ENCODE results near the gene OSBPL5. TPM values are rescaled to one million over a fixed set of nuclear protein-coding genes. Genes with fewer than 3 reads are reported as not detected.

Gene OSBPL5
- total and polyA plus RNA-seq, 9 of the 15 experiments (the other 6 are each of a cell fraction or from before 2014, with no cell fraction given), result 0.06 to 14.8 (median 3.2) TPM

DNA sequence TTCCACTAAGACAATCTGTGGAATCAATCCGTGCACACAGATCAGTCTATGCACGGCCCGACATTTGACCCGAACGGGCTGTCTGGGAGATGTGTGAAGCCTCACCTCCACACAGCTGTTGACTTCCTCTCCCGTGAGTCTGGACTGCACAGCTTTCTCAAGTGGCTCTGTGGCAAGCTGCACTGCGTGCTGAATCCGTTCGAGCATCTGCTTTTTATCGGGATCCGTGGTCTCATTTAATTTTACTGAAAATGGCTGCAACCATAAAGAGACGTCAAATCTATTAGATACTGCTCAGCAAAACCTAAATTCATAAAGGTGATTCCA, 127.2 kb downstream of the OSBPL5 start:
- BruUV-seq (replicated peaks), result no TSS peak
- Histone ChIP-seq H3K27ac (ENCODE audit: extremely low read depth, low read depth, low read length) (no peak overlapping the region), H3K27me3 (ENCODE audit: control insufficient read depth in 2 of 2, insufficient read depth in 2 of 2, low read length in 2 of 2) (no peaks in the 10 kb centered on the region), H3K4me3 (no peak overlapping the region), H3K36me3 (ENCODE audit: control insufficient read depth, insufficient read depth, low read length) (peaks cover 77% of the 10 kb centered on the region), H3K4me2 (ENCODE audit: insufficient read depth, low read length) (no peak overlapping the region), H3K9me1 (ENCODE audit: control insufficient read depth, insufficient read depth, low read length) (no peaks in the 10 kb centered on the region), H3K4me1 (replicated peaks in 1 of 2; ENCODE audit: control insufficient read depth in 2 of 2, insufficient read depth in 2 of 2, low read length in 2 of 2) (no peaks in the 10 kb centered on the region; a peak in 2 of 5 replicates), H3K9ac (ENCODE audit: insufficient read depth in 1 of 2, low read depth in 2 of 2, low read length in 2 of 2) (no peak overlapping the region), H3K79me2 (ENCODE audit: control insufficient read depth, insufficient read depth, low read length) (peaks cover 2% of the 10 kb centered on the region; the same call in 2 of the 3 replicates), H3K9me3 (replicated peaks; ENCODE audit: control insufficient read depth, insufficient read depth, low read depth, low read length) (no peaks in the 10 kb centered on the region), H2AFZ (ENCODE audit: low read depth, low read length) (no peak overlapping the region), H4K20me1 (replicated peaks; ENCODE audit: control insufficient read depth, insufficient read depth, low read length) (peaks cover 26% of the 10 kb centered on the region; the same call in 1 of the 2 replicates)
- CTCF ChIA-PET (ENCODE audit: low intra/inter-chr PET ratio), result interaction anchor here (0.8 to 4.2 kb wide), 3 partner anchors 53 to 371 kb away, joined by 3 to 68 read pairs (median 11); no protein-coding TSS in a partner anchor
- POLR2A ChIA-PET, result interaction anchor here (0.6 to 2.8 kb wide), 8 partner anchors 8 to 53 kb away, joined by 3 to 12 read pairs (median 4); partner anchors contain the start of gene CARS1
- 79% methylated on average over 12 of the region's 12 CpGs for WGBS (ENCODE audit: insufficient coverage, low coverage, missing lambda C conversion rate)
- intact Hi-C loops (cut with micrococcal nuclease) (loop anchor here (1.0 to 5.0 kb wide), 2 partner anchors 53 to 174 kb away; no protein-coding TSS in a partner anchor), in situ Hi-C loops (cut with MboI) (no loop called here)
- FAIRE-seq (no peak), ATAC-seq (peak; percentile 13; the same call in 1 of the 3 replicates), DNase-seq (ENCODE audit: extremely low read depth in 1 of 4, low spot score in 3 of 4) (no peak)
- no peak for TF ChIP-seq SIN3A (IDR thresholded peaks at IDR 0.05; ENCODE audit: borderline replicate concordance in 2 of 2, control insufficient read depth in 1 of 2, low read depth in 2 of 2, low read length in 2 of 2)
- no peak for TF ChIP-seq SPI1 (IDR thresholded peaks at IDR 0.05; ENCODE audit: borderline replicate concordance, low read depth, low read length)
- TF ChIP-seq MCM2 (IDR thresholded peaks at IDR 0.05; ENCODE audit: low read depth), result no peak
- no peak for TF ChIP-seq TFAP4 (CRISPR knock-in tag; IDR thresholded peaks at IDR 0.05; ENCODE audit: borderline replicate concordance)
- no peak for TF ChIP-seq SMAD3 (CRISPR knock-in tag; conservative IDR thresholded peaks at IDR 0.05)
- no peak for TF ChIP-seq ZNF79 (CRISPR knock-in tag; IDR thresholded peaks at IDR 0.05; ENCODE audit: low read depth)
- TF ChIP-seq MXI1 (IDR thresholded peaks at IDR 0.05; ENCODE audit: low read depth, low read length), result no peak
- no peak for TF ChIP-seq ZNF644 (tag; IDR thresholded peaks at IDR 0.05; ENCODE audit: low read depth)
- no peak for TF ChIP-seq ZNF780A (CRISPR knock-in tag; IDR thresholded peaks at IDR 0.05)
- TF ChIP-seq HDAC8 (tag; IDR thresholded peaks at IDR 0.05), result no peak
- no peak for TF ChIP-seq NFE2L1 (tag; IDR thresholded peaks at IDR 0.05; ENCODE audit: borderline replicate concordance, low read depth)
- TF ChIP-seq, protein P1, sequence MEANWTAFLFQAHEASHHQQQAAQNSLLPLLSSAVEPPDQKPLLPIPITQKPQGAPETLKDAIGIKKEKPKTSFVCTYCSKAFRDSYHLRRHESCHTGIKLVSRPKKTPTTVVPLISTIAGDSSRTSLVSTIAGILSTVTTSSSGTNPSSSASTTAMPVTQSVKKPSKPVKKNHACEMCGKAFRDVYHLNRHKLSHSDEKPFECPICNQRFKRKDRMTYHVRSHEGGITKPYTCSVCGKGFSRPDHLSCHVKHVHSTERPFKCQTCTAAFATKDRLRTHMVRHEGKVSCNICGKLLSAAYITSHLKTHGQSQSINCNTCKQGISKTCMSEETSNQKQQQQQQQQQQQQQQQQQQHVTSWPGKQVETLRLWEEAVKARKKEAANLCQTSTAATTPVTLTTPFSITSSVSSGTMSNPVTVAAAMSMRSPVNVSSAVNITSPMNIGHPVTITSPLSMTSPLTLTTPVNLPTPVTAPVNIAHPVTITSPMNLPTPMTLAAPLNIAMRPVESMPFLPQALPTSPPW (CRISPR knock-in tag; IDR thresholded peaks at IDR 0.05), result no peak
- no peak for TF ChIP-seq HMG20A (CRISPR knock-in tag; conservative IDR thresholded peaks at IDR 0.05)
- TF ChIP-seq, protein P2, sequence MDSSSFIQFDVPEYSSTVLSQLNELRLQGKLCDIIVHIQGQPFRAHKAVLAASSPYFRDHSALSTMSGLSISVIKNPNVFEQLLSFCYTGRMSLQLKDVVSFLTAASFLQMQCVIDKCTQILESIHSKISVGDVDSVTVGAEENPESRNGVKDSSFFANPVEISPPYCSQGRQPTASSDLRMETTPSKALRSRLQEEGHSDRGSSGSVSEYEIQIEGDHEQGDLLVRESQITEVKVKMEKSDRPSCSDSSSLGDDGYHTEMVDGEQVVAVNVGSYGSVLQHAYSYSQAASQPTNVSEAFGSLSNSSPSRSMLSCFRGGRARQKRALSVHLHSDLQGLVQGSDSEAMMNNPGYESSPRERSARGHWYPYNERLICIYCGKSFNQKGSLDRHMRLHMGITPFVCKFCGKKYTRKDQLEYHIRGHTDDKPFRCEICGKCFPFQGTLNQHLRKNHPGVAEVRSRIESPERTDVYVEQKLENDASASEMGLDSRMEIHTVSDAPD (CRISPR knock-in tag; IDR thresholded peaks at IDR 0.05), result no peak
- TF ChIP-seq MTA3 (IDR thresholded peaks at IDR 0.05; ENCODE audit: borderline replicate concordance), result no peak
- no peak for TF ChIP-seq ZNF280B (CRISPR knock-in tag; IDR thresholded peaks at IDR 0.05)
